GM19372 (cell line): ENCODE measurements around the gene PACRG.
A peak's percentile ranks its signal among the peaks of the same experiment; 100 is the strongest.
"Not testable (repeated sequence)": the region's sequence is repeated elsewhere in the genome, so short reads cannot be mapped to it uniquely, and the experiment has no call there.

Source experiments
- ATAC-seq: cut with Tn5 transposase; IDR thresholded peaks from one replicate; pipeline ENCODE4 v1.9.1; 2021; ENCODE audit warnings: mild to moderate bottlenecking, low read depth, moderate library complexity; ENCODE audit not compliant: unreplicated experiment

PACRG gene

DNA sequence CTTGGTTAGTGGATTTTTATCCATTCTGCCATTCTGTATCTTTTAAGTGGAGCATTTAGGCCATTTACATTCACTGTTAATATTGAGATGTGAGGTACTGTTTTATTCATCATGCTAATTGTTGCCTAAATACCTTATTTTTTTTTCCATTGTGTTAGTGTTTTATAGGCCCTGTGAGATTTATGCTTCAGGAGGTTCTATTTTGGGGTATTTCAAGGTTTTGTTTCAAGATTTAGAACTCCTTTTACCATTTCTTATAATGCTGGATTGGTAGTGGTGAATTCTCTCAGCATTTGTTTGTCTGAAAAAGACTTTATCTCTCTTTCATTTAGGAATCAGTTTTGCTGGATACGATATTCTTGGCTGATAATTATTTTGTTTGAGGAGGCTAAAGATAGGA, 255.5 kb downstream of the PACRG start:
- not testable (repeated sequence) for ATAC-seq

DNA sequence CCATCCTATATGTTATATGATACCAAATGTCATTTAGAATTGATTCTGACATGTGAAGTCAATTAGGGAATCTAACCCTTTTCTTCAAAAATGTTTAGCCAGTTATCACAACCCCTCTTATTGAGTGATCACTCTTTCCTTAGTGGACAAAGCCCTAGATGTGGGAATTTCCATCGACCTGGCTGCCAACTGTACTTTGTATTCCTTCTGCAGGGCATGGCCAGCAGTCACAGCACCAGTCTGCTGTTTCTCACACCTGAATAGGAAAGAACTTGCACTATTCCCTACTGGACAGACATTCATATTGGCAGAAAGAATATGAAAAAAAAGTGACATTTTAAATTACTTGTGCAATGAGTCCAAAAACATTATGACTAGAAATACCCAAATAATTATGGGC, 271.0 kb downstream of the PACRG start:
- ATAC-seq: no peak

DNA sequence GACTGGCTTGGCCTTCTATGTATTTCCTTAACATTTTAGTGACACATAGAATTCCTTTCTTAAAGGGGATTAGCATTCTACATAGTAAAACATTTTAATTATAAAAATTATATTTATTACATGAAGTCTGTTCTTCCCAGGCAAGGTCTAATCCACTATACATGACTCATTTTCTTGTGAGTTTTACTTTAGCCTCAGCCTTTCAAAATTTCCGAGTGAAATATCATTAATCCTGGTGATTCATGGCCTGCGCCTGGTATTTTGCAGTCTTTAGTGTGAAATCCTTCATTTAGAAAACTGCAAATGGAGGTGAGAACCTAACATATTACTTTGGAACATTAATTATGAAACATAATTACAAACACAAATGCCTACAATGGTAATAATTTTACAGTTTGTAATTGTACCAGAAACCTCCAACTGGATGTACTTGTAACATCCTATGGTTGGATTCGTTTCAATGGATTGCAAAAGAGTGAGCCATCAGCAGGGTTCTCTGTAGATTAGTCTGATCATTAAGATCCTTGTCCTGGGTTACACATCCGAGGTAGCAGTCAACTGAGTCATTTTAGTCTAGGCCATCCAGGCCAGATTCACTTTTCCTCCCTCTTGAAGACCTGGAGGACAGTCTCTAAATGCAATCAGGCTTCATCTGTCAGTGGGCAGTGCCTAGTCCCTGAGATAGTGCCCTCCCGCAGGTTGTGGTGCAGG, 272.0 kb downstream of the PACRG start:
- no peak for ATAC-seq

DNA sequence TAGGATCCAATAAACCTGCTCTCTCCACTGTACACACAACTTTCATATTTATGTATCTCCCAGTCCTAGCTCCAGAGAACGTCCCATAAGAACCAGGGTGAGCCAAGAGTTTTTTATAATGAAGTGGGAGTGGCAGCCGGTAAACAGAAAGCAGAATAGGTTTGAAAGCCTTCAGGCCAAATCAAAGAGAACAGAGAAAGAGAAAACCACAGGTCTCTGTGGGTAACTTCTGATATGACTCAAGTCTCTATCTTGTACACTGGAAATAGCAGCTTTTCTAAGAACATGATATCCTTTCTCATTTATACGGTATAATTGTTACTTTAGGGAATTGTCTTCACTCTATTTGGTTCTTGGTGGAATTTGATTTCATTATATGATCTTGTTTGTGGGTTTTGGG, 273.6 kb downstream of the PACRG start:
- ATAC-seq: peak; percentile 96

DNA sequence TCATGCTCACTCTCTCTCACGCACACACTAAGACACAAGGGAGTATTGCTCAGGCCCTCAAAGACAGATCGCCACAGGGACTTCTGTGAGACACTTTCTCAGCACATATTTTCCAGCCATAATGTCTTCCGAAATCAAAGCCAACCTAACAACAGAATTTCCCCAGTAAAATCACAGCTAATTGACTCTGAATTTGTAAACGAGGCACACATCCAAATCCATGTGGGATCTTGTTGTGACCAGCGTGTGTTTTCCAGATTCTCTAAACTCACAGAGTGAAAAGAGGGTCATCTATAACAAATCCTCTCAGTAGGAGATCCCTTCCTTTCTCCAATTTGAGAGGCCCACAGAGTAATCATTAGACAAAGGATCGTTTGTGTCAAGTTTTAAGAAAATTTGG, 280.4 kb downstream of the PACRG start:
- ATAC-seq: no peak

DNA sequence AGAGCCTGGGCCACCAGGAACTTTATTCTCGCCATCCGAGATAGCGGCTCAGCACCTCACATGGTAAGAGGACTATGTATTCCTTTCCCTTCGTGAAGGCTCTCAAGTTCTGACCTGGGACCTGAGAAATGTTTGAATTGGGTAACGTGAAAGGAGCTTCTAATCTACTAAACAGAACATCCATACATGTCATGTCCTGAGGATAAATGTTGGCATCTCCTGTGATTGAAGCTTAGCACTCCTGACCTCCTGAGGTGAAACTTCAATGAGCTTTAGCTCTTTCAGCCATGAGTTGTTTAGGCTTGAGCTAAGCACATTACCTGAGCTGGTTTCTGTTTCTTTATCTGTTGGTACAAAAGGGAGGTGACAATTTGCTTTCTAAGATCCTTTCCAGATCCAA, 280.9 kb downstream of the PACRG start:
- ATAC-seq: no peak

DNA sequence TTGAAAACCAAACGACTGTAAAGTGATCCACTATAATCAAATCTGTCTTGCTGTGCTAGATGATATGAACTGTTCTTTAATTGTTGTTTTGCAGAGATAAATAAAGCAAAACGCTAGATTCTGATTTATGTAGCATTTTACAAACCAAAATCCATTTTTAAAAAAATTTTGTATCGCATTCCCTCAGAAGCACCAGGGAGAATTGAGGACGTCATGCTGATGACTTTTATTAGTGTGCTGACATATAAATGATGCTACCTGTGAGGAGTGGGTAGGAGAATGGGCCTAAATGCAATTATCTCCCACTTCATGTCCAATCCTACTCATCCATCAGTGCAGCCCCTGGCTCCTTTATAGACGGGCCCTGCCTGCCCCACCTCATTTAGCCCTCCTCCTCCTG, 282.4 kb downstream of the PACRG start:
- ATAC-seq: no peak

DNA sequence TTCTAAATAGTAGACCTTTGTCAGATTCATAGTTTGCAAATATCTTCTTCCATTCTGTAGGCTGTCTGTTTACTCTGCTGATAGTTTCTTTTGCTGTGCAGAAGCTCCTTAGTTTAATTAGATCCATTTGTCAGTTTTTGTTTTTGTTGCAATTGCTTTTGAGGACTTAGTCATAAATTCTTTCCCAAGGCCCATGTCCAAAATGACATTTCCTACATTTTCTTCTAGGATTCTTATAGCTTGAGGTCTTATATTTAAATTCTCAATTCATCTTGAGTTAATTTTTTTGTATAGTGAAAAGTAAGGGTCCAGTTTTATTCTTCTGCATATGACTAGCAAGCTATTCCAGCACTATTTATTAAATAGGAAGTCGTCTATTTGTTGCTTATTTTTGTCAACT, 287.0 kb downstream of the PACRG start:
- ATAC-seq: no peak

DNA sequence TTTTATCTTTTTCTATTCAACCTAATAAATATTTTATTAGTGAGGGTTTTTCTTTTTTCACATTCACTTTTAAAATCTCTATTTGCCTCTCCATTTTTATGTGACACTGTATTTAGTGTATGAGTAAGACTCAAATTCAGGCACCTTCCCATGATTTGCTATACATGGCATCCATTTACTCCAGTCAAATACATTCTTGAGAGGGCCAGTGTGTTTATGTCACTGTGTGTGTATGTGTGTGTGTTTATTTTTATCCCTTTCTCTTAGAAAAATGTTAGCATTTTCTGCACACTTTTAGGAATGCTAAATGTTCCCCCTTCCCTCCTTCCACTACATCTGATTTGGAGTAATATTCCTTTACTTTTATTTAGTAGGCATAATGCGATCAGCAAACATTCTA, 290.0 kb downstream of the PACRG start:
- ATAC-seq: no peak

DNA sequence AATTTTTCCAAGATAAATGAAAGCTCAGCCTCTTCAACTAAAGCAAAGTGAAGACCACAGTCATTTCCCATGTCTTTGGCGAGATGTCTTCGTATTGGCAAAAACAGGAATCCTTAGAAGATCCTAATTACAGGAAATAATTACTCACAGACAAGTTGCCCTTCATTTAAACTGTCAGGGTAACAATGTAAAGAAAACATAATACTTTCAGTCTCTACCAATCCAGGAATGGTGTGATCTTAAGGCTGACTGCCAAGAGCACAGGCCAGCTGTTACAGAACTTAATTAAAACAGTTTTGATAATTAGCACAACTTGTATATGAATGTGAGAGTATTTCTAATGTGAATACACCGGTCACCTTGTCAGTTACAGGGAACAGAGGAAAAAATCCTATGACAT, 292.2 kb downstream of the PACRG start:
- ATAC-seq: no peak

DNA sequence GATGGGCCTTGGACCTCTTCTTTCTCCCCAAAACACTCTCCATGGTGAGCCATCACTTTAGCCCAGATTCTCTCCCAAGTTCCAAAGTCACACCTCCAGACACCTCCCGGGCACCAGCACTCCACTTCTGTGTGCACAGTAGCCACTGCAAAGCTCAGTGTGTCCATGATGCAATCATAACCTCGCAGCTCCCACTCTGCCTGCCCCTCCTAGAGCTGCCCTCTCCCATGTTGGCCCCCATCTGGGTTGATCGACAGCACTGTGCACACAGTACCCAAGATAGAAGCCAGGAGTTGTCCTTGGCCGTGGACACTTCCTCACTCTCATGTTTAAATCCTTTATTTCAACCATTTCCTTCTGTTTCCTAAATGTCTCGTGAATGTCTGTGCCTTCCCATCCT, 293.3 kb downstream of the PACRG start:
- ATAC-seq: no peak

DNA sequence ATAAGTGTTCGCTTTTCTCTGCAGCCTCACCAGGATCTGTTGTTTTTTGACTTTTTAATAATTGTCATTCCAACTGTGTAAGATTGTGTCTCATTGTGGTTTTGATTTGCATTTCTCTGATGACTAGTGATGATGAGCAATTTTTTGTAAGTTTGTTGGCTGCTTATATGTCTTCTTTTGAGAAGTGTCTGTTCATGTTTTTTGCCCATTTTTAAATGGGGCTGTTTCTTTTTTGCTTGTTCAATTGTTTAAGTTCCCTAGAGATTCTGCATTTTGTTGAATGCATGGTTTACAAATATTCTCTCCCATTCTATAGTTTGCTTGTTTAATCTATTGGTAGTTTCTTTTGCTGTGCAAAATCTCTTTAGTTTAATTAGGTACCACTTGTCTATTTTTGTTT, 295.9 kb downstream of the PACRG start:
- ATAC-seq: no peak

DNA sequence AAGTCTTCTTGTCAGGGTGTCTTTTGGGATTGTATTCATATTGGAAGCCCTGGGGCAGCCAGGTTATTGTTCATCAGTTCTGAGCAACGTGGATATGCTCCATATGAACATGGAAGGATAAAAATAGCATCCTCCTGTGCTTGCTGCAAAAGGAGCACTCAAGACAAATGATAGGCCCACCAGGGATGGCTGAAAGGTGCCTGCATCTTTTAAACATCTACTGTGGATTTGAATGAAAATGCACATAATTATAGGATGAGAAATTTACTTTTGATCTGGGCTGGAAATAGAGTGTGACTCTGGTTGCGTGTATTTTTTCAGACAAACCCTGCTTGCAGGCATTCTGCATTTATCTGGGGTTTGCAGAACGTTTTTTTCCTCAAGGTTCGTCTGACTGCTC, 299.1 kb downstream of the PACRG start:
- no peak for ATAC-seq

DNA sequence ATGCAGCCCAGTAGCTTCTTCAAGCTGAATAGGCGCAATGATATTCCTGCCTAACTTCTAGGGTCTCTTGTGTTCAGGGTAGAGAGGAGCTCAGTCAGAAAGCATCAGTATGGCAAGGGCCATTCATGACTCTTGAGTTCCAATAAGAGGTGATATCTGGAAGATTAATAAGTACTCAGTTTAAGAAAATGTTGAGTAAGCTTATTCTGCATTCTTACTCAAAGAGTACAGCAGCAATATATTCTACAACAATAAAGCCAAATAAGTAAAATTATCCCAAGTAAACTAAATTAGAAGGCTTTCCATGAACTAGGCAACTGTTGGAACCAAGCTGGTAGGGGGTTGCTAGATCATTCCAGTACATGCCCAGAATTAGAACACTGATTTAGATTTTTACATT, 303.2 kb downstream of the PACRG start:
- no peak for ATAC-seq

DNA sequence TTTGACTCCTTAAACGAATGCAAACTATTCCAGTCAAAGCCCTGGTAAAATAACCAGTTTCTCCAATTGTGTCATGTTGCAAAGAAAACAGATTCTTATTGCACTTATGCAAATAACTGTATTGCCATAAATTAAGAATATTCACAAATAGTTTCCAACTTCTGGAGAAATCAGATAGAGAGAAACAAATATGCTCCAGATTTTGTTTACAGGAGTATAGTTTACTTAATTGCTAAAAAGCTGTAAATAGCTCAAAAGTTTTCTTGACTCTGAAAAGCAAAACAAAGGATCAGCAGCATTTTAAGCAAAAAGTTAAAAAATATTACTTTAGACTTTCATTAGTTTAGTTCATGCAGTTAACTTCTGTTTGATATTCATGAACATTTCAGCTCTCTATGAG, 304.2 kb downstream of the PACRG start:
- no peak for ATAC-seq

DNA sequence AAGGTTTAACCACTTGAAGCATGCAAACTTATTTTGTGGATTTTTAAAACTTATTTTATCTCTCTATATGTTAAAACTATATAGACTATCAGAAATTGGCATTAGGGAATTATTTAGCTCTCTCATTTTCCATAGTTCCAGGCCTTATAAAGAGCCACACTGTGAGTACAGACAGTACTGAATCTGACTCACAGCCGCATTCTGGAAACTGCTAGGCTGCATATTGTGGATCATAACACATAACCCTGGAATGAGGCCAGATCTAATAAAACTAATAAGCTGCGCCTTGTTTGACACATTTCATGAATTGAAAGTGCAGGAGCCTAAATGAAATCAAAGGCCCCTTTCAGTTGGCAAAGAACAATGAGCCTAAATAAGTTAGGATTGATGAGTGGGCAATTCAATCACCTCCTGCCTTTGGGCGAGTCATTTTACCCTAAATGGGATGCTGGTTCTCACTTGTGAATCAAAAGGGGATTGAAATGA, 308.4 kb downstream of the PACRG start:
- ATAC-seq: no peak

DNA sequence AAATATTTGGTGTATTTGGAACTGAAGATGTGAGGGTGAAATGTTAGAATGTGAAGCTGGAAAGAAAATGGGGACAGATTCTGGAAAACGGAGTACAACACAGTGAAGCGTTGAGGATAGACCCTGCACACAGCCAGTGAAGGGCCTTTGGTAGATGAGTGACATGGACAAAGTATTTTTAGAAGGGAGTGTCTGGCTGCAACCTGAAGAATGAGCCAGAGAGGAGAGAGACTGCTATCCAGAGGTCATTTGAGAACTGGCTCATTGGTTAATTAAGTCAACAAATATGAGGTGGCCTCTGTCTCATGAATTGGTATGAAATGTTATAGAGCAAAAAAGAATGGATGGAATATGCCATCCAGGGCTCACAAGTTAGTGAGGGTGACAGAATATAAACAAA, 310.5 kb downstream of the PACRG start:
- ATAC-seq: no peak

DNA sequence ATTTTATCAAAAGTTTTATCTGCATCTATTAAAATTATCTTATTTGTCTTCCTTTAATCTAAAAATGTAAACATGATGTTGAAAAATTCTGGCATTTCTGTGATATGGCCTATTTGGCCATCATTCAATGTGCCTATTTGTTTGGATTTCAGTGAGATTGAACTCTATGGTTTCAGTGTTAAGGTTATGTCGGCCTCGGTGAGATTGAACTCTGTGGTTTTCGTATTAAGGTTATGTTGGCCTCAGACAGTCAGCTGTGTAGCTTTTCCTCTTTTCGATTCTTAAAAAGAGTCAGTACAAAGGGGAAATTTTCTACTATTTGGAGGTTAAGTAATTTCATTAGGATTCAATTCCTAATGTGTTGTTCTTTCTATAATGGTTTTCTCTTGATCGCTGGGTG, 320.6 kb downstream of the PACRG start:
- ATAC-seq: no peak

DNA sequence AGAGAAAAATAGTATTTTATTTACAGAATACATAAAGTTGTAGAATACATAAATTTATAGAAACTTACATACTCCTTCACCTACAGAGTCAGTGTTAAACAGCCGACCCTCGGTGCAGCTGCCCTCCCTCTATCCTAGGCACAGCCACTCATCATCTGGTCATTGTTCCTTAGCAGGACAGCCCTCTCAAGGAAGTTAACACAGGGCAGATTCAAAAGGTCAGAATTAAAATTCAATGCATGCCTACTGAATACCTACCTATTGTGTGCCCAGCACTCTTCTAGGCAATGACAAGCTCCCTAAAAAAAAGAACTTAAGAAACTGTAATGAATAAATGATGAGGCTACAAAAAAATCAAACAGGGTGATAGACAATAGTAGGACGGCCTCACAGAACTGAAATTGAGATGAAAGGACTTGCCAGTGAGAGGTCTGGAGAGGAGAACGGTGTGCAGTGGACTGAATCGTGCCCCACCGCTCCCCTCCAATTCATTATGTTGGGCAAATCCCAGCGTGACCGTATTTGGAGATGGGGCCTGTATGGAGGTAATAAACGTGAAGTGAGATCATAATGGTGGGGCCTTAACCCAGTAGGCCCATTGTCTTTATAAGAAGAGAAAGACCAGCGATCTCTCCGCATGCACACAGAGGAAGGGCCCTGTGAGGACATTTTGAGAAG, 326.0 kb downstream of the PACRG start:
- no peak for ATAC-seq

DNA sequence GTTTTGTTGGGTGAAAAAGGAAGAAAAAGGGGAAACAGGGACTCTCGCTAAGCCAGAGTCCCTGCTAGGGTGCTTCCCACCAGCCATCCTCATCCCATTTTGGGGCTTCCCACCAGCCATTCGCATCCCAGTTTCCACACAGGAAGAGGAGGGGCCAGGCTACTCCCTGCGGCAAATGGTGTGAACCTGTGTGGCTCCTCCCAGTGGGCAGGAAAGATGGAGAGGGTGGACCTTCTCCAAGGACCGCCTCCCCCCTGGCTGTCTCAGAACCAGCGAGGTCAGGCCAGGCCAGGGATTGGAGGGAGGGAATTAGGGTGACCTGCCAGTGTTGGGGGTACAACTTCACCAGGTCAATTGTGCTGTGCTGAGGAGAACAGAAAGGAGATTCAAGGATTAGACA, 326.9 kb downstream of the PACRG start:
- ATAC-seq: no peak

DNA sequence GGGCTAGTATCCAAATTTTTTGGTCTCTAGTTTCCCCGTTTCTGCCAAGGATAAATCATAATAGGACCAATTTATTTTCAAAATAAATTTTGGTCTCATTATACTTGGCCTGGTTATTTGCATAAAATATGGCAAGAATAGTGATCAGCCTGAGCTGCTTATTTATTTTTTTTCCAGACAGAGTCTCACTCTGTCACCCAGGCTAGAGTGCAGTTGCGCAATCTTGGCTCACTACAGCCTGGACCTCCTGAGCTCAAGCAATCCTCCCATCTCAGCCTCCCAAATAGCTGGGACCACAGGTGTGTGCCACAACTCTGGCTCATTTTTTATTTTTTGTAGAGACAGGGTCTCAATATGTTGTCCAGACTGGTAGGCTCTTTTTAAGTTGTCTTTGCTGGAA, 329.5 kb downstream of the PACRG start:
- no peak for ATAC-seq

DNA sequence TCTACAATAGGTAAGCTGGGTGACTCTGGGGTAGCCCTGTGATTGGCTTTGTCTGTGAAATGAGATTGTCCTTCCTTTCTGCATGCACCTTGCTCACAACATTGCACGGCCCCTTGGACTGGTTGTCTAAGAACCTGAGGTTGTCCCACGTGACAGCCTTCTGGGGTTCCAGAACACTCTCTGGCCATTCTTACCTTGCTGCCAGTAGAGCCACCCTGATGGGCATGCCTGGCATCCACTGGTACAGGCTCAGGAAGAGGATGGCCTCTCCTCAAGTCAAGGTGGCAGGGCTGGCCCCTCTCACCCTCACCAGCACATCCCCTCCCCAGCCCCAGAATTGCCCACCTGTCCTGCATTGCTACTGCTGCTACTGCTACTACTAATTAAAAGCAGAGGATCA, 335.0 kb downstream of the PACRG start:
- no peak for ATAC-seq
